Breast epithelium (tissue), 3 donors: ENCODE measurements around the gene VEPH1.

Experiments used
- CTCF ChIP-seq, 3 donors: fragments of 450-650 bp; IDR thresholded peaks; one replicate each; pipeline ENCODE4 v1.5.1; 2016 to 2017; ENCODE audit warnings: antibody characterized with exemption in 3 of 3, mild to moderate bottlenecking in 3 of 3, moderate library complexity in 3 of 3
- POLR2A ChIP-seq: fragments of 450-650 bp; IDR thresholded peaks from one replicate; pipeline ENCODE4 v1.6.1; 2016; ENCODE audit warnings: antibody characterized with exemption, mild to moderate bottlenecking, moderate library complexity

DNA sequence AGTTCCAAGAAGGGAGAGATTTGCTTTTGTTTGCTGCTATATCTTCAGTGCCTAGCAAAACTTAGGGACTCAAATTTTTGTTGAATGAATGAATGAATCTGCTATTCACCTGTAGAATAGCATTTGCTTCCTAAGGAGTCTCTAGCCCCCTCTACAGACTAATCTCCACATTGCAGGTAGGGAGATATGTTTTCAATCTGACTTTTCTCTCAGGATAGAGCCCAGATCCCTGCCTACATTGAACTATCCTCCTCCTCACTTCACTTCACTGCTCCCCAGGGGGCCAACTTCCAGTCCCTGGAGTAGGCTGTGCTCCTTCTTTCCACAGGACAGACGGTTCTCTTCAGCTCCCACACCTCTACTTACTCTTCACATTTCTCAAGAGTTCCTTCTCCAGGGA is 148.5 kb downstream of the VEPH1 start:
- TF ChIP-seq CTCF (IDR thresholded peaks at IDR 0.05), result no peak
- TF ChIP-seq POLR2A, result no peak
